ENCODE measurements around the gene PCP4L1. TPM values are rescaled to one million over a fixed set of nuclear protein-coding genes. Genes with fewer than 3 reads are reported as not detected.

Gene PCP4L1
- total RNA-seq, 1 experiment from 2014 or later = 0.83 TPM

- Histone ChIP-seq H2BK20ac (ENCODE audit: low read depth, low read length, poor library complexity, severe bottlenecking) (no peak overlapping the region), H2BK15ac (ENCODE audit: low read depth, low read length) (no peak overlapping the region), H2AK5ac (ENCODE audit: insufficient read length, low read length) (no peak overlapping the region), H3K27ac (ENCODE audit: insufficient read length, low read depth, low read length) (no peak overlapping the region), H2BK5ac (ENCODE audit: insufficient read length, low read length) (no peak overlapping the region), H3K9ac (ENCODE audit: extremely low read depth, insufficient read length, low read length) (no peak overlapping the region), H2AFZ (ENCODE audit: low read length) (no peak overlapping the region), H3K4me2 (ENCODE audit: insufficient read depth, insufficient read length, low read length) (no peak overlapping the region), H4K20me1 (ENCODE audit: control insufficient read depth, insufficient read depth, insufficient read length) (no peaks in the 10 kb centered on the region), H3K56ac (ENCODE audit: insufficient read length, low read depth, low read length) (no peak overlapping the region), H3K4me1 (ENCODE audit: insufficient read depth, low read length) (peaks cover 5% of the 10 kb centered on the region; the same call in 1 of the 2 replicates), H3K4ac (ENCODE audit: low read depth, low read length) (no peak overlapping the region), H3K79me2 (ENCODE audit: insufficient read depth, low read length) (no peaks in the 10 kb centered on the region), H2BK120ac (ENCODE audit: low read depth, low read length, poor library complexity, severe bottlenecking) (no peak overlapping the region), H3K79me1 (ENCODE audit: insufficient read depth, low read depth, low read length, poor library complexity, severe bottlenecking) (no peaks in the 10 kb centered on the region), H4K91ac (ENCODE audit: insufficient read length, low read depth, low read length) (no peak overlapping the region), H2BK12ac (ENCODE audit: insufficient read length, low read depth, low read length) (no peak overlapping the region), H3K18ac (ENCODE audit: insufficient read length, low read depth, low read length) (no peak overlapping the region), H3K23me2 (ENCODE audit: insufficient read length, low read depth, low read length, poor library complexity, severe bottlenecking) (peaks cover 11% of the 10 kb centered on the region), H3K9me3 (ENCODE audit: control insufficient read depth, low read depth, low read length) (peaks cover 6% of the 10 kb centered on the region), H3K27me3 (ENCODE audit: insufficient read depth, low read length) (peaks cover 12% of the 10 kb centered on the region; the same call in 1 of the 2 replicates), H3T11ph (ENCODE audit: low read length) (no peak overlapping the region), H3K14ac (ENCODE audit: insufficient read depth, low read length) (no peak overlapping the region), H4K5ac (ENCODE audit: insufficient read length, low read depth, low read length) (no peak overlapping the region), H3K23ac (ENCODE audit: insufficient read length, low read depth, low read length) (no peak overlapping the region), H4K8ac (replicated peaks; ENCODE audit: insufficient read length, low read depth, low read length) (no peak overlapping the region)
- H3K4me3 Mint-ChIP-seq = no peak overlapping the region
- H3K27ac Mint-ChIP-seq = no peak overlapping the region
- TF ChIP-seq CTCF (conservative IDR thresholded peaks at IDR 0.05) = no peak
- peaks cover 13 to 20% (median 14%) of the 10 kb centered on the region in 3 experiments for H3K36me3 Mint-ChIP-seq (ENCODE audit: insufficient read depth in 1 of 3, low read depth in 3 of 3)
- H3K9me3 Mint-ChIP-seq = peaks cover 25 to 27% of the 10 kb centered on the region in 2 experiments
- no peak for DNase-seq
- peaks cover 17 to 26% of the 10 kb centered on the region in 2 experiments for H3K4me1 Mint-ChIP-seq
- WGBS (ENCODE audit: extremely low coverage, insufficient read length, low lambda C conversion rate) = no CpG with 5 or more reads among the region's 9 CpGs
- peaks cover 73% of the 10 kb centered on the region for H3K27me3 Mint-ChIP-seq (ENCODE audit: low read depth)
Observed at GRCh38 chr1:161260376-161261260, 2.1 kb downstream of the PCP4L1 start.
